ENCODE results near the gene FBXW2. TPM values are rescaled to one million over a fixed set of nuclear protein-coding genes. Genes with fewer than 3 reads are reported as not detected.
A peak's percentile ranks its signal among the peaks of the same experiment; 100 is the strongest.
"Not testable (repeated sequence)": the region's sequence is repeated elsewhere in the genome, so short reads cannot be mapped to it uniquely, and the experiment has no call there.

FBXW2 gene
- total RNA-seq, 1 donor from 2014 or later: 65.0 TPM

GRCh38 chr9:120778758-120779157, 14.5 kb downstream of the FBXW2 start:
- DNase-seq (ENCODE audit: low spot score): no peak

- DNase-seq (ENCODE audit: low spot score): no peak
These were observed 16.0 kb downstream of the FBXW2 start for GRCh38 chr9:120777229-120777628.

GRCh38 chr9:120776788-120777187, 16.4 kb downstream of the FBXW2 start:
- DNase-seq (ENCODE audit: low spot score): no peak

- DNase-seq (ENCODE audit: low spot score): no peak
These were observed 17.4 kb downstream of the FBXW2 start for GRCh38 chr9:120775859-120776258.

- no peak for DNase-seq (ENCODE audit: low spot score)
These were observed 18.5 kb downstream of the FBXW2 start for GRCh38 chr9:120774719-120775118.

- no peak for DNase-seq (ENCODE audit: low spot score)
These were observed 20.0 kb downstream of the FBXW2 start for GRCh38 chr9:120773256-120773655.

GRCh38 chr9:120770931-120771330, 22.3 kb downstream of the FBXW2 start:
- DNase-seq (ENCODE audit: low spot score): no peak

- no peak for DNase-seq (ENCODE audit: low spot score)
These were observed 24.3 kb downstream of the FBXW2 start for GRCh38 chr9:120768886-120769285.

- DNase-seq (ENCODE audit: low spot score): no peak
These were observed 25.0 kb downstream of the FBXW2 start for GRCh38 chr9:120768247-120768646.

GRCh38 chr9:120767451-120767850, 25.8 kb downstream of the FBXW2 start:
- DNase-seq (ENCODE audit: low spot score): no peak

- DNase-seq (ENCODE audit: low spot score): no peak
These were observed 27.2 kb downstream of the FBXW2 start for GRCh38 chr9:120765910-120766425.

- no peak for DNase-seq (ENCODE audit: low spot score)
These were observed 28.7 kb downstream of the FBXW2 start for GRCh38 chr9:120764476-120764875.

GRCh38 chr9:120761006-120761405, 32.2 kb downstream of the FBXW2 start:
- DNase-seq (ENCODE audit: low spot score): no peak

GRCh38 chr9:120759755-120760400, 33.3 kb downstream of the FBXW2 start:
- DNase-seq (ENCODE audit: low spot score): no peak

- no peak for DNase-seq (ENCODE audit: low spot score)
These were observed 34.7 kb downstream of the FBXW2 start for GRCh38 chr9:120758544-120758943.

GRCh38 chr9:120757026-120757913, 35.9 kb downstream of the FBXW2 start:
- no peak for DNase-seq (ENCODE audit: low spot score)

- no peak for DNase-seq (ENCODE audit: low spot score)
These were observed 36.7 kb downstream of the FBXW2 start for GRCh38 chr9:120756531-120756930.

- DNase-seq (ENCODE audit: low spot score): peak; percentile 64
These were observed 37.3 kb downstream of the FBXW2 start for GRCh38 chr9:120755810-120756434.

- DNase-seq (ENCODE audit: low spot score): no peak
These were observed 38.2 kb downstream of the FBXW2 start for GRCh38 chr9:120755044-120755443.

GRCh38 chr9:120750421-120750820, 42.8 kb downstream of the FBXW2 start:
- no peak for DNase-seq (ENCODE audit: low spot score)

- not testable (repeated sequence) for DNase-seq (ENCODE audit: low spot score)
These were observed 46.9 kb downstream of the FBXW2 start for GRCh38 chr9:120746366-120746765.

- no peak for DNase-seq (ENCODE audit: low spot score)
These were observed 47.9 kb downstream of the FBXW2 start for GRCh38 chr9:120745278-120745677.
